ENCODE data around the gene NDUFV2.
"Not testable (repeated sequence)": the region's sequence is repeated elsewhere in the genome, so short reads cannot be mapped to it uniquely, and the experiment has no call there.

NDUFV2 gene

DNA sequence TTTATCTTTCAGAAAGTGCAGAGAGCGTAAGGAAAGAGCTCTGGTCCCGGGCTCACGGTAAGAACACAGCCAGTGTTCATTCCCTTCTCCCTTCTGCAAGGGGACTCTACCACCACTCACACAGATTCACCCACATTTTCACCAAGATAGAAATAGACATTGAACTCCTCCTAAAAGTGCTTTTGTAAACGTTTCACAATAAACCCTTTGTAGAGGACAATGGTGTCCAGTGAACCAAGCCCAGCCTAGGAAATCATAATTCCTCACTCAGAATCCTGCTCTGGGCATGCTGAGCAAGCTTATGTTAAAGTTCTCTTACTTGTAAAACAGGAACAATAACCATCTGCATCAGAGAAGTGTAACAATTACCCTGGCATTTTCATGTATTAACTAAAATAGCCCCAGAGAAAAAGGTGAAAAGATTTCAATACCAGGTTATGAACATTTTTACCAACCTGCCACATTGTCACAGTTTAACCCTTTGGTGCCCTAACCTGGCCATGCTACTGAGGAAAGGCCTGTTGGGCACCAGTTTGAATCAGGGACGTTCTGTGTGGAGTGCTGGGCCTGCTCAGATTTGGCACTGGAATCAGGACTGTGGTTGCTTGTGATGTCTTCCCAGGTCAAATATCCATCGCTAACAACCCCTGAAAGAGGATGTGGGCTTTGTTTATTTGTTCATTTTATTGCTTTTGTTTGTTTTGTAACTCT, 22.5 kb upstream of the NDUFV2 start:
- Histone ChIP-seq H3K27me3 (ENCODE audit: low read depth) (no peaks in the 10 kb centered on the region), H3K9me3 (no peaks in the 10 kb centered on the region), H3K4me3 (no peak overlapping the region), H3K4me1 (peaks cover 15% of the 10 kb centered on the region), H3K36me3 (replicated peaks) (no peaks in the 10 kb centered on the region)
- DNase-seq (ENCODE audit: low spot score in 2 of 2), result peak; percentile 56 to 80
- in situ Hi-C loops (cut with MboI; ENCODE audit: low sequenced_read_pairs), result no loop called here

GRCh38 chr18:9081940-9082339, 20.6 kb upstream of the NDUFV2 start:
- Histone ChIP-seq H3K36me3 (replicated peaks) (no peaks in the 10 kb centered on the region), H3K4me1 (peaks cover 15% of the 10 kb centered on the region), H3K27me3 (ENCODE audit: low read depth) (no peaks in the 10 kb centered on the region), H3K4me3 (no peak overlapping the region), H3K9me3 (no peaks in the 10 kb centered on the region)
- in situ Hi-C loops (cut with MboI; ENCODE audit: low sequenced_read_pairs), result no loop called here
- no peak for DNase-seq (ENCODE audit: low spot score in 2 of 2)

GRCh38 chr18:9082711-9083510, 19.6 kb upstream of the NDUFV2 start:
- H3K4me3 ChIP-seq, result no peak overlapping the region
- H3K36me3 ChIP-seq (replicated peaks), result no peaks in the 10 kb centered on the region
- peaks cover 15% of the 10 kb centered on the region for H3K4me1 ChIP-seq
- H3K27me3 ChIP-seq (ENCODE audit: low read depth), result no peaks in the 10 kb centered on the region
- H3K9me3 ChIP-seq, result no peaks in the 10 kb centered on the region
- in situ Hi-C loops (cut with MboI; ENCODE audit: low sequenced_read_pairs), result no loop called here
- DNase-seq (ENCODE audit: low spot score in 2 of 2), result no peak

- Histone ChIP-seq H3K36me3 (replicated peaks) (no peaks in the 10 kb centered on the region), H3K9me3 (no peaks in the 10 kb centered on the region), H3K4me1 (no peaks in the 10 kb centered on the region), H3K4me3 (no peak overlapping the region), H3K27me3 (ENCODE audit: low read depth) (no peaks in the 10 kb centered on the region)
- DNase-seq (ENCODE audit: low spot score in 2 of 2), result no peak
- in situ Hi-C loops (cut with MboI; ENCODE audit: low sequenced_read_pairs), result no loop called here
Observed at GRCh38 chr18:9086015-9086414, 16.5 kb upstream of the NDUFV2 start.

DNA sequence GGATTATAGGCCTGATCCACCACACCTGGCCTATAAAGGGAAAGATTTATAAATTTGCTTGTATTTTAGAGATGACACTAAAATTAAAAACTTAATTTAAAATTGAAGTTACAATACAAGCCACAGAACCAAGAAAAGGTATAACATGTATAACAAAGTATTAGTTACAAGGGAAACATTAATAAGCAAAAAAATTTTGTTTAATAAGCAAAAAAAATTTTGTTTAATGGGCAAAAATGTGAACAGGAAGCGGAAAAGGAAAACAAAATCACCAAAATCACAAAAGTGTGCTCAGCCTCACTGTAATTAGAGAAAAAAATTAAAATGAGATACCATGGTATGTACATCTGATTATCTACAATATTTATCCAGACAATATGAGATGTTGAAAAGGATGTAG, 15.9 kb upstream of the NDUFV2 start:
- Histone ChIP-seq H3K9me3 (no peaks in the 10 kb centered on the region), H3K4me1 (no peaks in the 10 kb centered on the region), H3K36me3 (replicated peaks) (no peaks in the 10 kb centered on the region), H3K27me3 (ENCODE audit: low read depth) (no peaks in the 10 kb centered on the region), H3K4me3 (no peak overlapping the region)
- in situ Hi-C loops (cut with MboI; ENCODE audit: low sequenced_read_pairs), result no loop called here
- DNase-seq (ENCODE audit: low spot score in 2 of 2), result no peak

DNA sequence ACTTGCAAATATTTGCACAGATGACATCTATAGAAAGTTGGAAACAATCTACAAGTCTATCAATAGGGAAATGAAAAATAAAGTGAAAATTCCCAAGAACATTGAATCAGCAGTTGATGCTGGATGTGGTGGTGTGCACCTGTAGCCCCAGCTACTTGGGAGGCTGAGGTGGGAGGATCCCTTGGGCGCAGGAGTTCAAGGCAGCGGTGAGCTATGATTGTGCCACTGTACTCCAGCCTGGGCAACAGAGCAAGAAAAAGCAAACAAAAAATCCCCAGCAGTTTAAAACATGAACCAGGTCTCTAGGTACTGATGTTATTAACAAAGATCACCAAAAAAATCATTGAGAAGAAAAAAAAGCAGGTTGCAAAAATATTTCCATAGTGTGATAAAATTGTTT, 15.4 kb upstream of the NDUFV2 start:
- Histone ChIP-seq H3K9me3 (no peaks in the 10 kb centered on the region), H3K36me3 (replicated peaks) (no peaks in the 10 kb centered on the region), H3K4me3 (no peak overlapping the region), H3K4me1 (no peaks in the 10 kb centered on the region), H3K27me3 (ENCODE audit: low read depth) (no peaks in the 10 kb centered on the region)
- no peak for DNase-seq (ENCODE audit: low spot score in 2 of 2)
- in situ Hi-C loops (cut with MboI; ENCODE audit: low sequenced_read_pairs), result no loop called here

GRCh38 chr18:9088252-9088651, 14.2 kb upstream of the NDUFV2 start:
- H3K27me3 ChIP-seq (ENCODE audit: low read depth), result no peaks in the 10 kb centered on the region
- DNase-seq (ENCODE audit: low spot score in 2 of 2), result no peak
- no peak overlapping the region for H3K4me3 ChIP-seq
- H3K9me3 ChIP-seq, result no peaks in the 10 kb centered on the region
- H3K4me1 ChIP-seq, result no peaks in the 10 kb centered on the region
- H3K36me3 ChIP-seq (replicated peaks), result no peaks in the 10 kb centered on the region
- in situ Hi-C loops (cut with MboI; ENCODE audit: low sequenced_read_pairs), result no loop called here

GRCh38 chr18:9088727-9089126, 13.8 kb upstream of the NDUFV2 start:
- H3K9me3 ChIP-seq; H3K36me3 ChIP-seq (replicated peaks); H3K27me3 ChIP-seq (ENCODE audit: low read depth); in situ Hi-C loops (cut with MboI; ENCODE audit: low sequenced_read_pairs); H3K4me3 ChIP-seq; H3K4me1 ChIP-seq; DNase-seq (ENCODE audit: low spot score in 2 of 2): not testable (repeated sequence)

DNA sequence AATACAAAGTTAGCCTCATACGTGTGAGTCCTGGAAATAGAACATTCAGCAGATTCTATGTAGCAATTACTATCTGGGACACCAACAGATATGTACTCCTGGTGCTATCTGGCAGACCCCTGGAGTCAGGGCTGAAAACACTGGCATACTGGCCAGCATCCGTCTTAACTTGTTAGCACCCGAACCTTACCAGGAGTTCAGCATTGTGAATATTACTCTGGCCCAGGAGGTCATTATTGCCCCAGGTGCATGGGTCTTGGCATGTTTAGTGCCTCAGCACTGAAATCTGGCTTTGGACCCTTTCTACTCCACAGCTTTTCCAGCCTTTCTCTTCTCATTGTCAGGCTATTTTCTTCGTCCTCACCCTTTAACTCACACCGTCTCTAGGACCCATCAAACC, 11.9 kb upstream of the NDUFV2 start:
- Histone ChIP-seq H3K4me1 (peaks cover 8% of the 10 kb centered on the region; the same call in 1 of the 2 replicates), H3K4me3 (no peak overlapping the region), H3K9me3 (no peaks in the 10 kb centered on the region), H3K27me3 (ENCODE audit: low read depth) (no peaks in the 10 kb centered on the region), H3K36me3 (replicated peaks) (no peaks in the 10 kb centered on the region)
- in situ Hi-C loops (cut with MboI; ENCODE audit: low sequenced_read_pairs), result no loop called here
- no peak for DNase-seq (ENCODE audit: low spot score in 2 of 2)

DNA sequence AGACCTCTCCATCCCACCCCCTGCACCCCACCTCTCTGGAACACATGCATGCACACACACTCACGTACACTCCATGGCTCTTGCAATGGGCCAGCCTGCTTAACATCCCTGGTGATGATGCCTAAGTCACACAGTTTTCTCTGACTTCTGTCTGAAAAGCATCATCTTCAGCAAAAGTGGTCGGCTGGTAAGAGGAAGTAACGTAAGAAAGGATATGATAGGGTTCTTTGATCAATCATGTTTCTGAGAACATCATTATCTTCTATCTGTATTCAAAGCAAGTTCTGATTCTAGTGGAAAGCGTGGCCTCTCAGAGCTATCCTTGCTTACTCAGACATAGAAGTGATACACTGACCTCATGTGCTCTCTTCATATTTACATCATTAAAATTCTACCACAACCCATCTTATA, 11.4 kb upstream of the NDUFV2 start:
- no peak for DNase-seq (ENCODE audit: low spot score in 2 of 2)
- Histone ChIP-seq H3K9me3 (no peaks in the 10 kb centered on the region), H3K4me3 (no peak overlapping the region), H3K36me3 (replicated peaks) (no peaks in the 10 kb centered on the region), H3K27me3 (ENCODE audit: low read depth) (no peaks in the 10 kb centered on the region), H3K4me1 (peaks cover 8% of the 10 kb centered on the region; the same call in 1 of the 2 replicates)
- in situ Hi-C loops (cut with MboI; ENCODE audit: low sequenced_read_pairs), result no loop called here

GRCh38 chr18:9092665-9093064, 9.8 kb upstream of the NDUFV2 start:
- no peak overlapping the region for H3K4me3 ChIP-seq
- H3K27me3 ChIP-seq (ENCODE audit: low read depth), result no peaks in the 10 kb centered on the region
- H3K4me1 ChIP-seq, result peaks cover 8% of the 10 kb centered on the region; the same call in 1 of the 2 replicates
- in situ Hi-C loops (cut with MboI; ENCODE audit: low sequenced_read_pairs), result no loop called here
- no peaks in the 10 kb centered on the region for H3K36me3 ChIP-seq (replicated peaks)
- DNase-seq (ENCODE audit: low spot score in 2 of 2), result no peak
- no peaks in the 10 kb centered on the region for H3K9me3 ChIP-seq

DNA sequence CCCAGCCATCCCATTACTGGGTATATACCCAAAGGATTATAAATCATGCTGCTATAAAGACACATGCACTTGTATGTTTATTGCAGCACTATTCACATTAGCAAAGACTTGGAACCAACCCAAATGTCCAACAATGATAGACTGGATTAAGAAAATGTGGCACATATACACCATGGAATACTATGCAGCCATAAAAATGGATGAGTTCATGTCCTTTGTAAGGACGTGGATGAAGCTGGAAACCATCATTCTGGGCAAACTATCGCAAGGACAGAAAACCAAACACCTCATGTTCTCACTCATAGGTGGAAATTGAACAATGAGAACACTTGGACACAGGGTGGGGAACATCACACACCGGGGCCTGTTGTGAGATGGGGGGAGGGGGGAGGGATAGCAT, 9.4 kb upstream of the NDUFV2 start:
- DNase-seq (ENCODE audit: low spot score in 2 of 2); H3K4me3 ChIP-seq; in situ Hi-C loops (cut with MboI; ENCODE audit: low sequenced_read_pairs); H3K27me3 ChIP-seq (ENCODE audit: low read depth); H3K4me1 ChIP-seq; H3K9me3 ChIP-seq; H3K36me3 ChIP-seq (replicated peaks): not testable (repeated sequence)

DNA sequence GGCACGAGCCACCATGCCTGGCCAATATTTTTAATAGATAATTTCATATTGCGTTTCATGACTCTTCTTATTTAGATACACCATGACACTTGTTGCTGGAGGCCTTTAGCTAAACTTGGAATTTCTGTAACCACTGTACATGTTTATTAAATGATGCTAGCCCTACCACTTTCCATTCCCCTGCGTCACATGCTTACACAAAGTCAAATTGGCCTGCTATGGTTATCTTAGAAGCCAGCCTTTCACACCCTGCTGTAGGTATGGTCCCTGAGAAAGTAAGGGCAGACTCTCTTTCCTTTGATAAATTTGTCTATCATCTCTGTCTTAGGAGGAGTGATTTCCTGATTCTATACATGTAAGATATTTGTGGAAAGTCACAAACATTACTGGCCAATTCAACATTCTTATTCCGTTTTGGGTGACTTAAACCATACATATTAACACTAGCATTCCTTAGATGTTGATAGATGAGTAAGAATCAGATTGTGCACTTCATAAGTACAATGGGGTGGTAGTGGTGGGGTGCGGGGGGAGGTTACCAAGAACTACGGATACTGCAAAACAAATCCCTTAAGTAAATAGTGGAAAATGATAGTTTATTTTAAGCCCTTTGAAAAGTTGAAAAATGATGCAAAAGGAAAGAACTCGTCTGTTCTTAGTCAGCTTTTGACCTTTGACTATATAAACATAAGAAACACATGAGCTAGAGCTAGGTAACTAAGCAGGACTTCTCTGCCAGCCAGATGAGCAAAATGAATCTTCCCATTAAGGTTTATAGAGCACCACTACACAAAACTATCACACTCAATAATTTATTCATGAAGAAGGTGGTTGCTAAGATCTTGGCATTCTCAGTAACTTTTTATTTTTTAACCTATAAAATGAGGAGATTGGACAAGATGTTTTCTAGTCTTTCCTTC, 7.9 kb upstream of the NDUFV2 start:
- Histone ChIP-seq H3K4me1 (peaks cover 11% of the 10 kb centered on the region), H3K9me3 (no peaks in the 10 kb centered on the region), H3K27me3 (ENCODE audit: low read depth) (no peaks in the 10 kb centered on the region)

More for the DNA sequence above, 7.9 kb upstream of the NDUFV2 start:
- no peak for DNase-seq (ENCODE audit: low spot score in 2 of 2)
- in situ Hi-C loops (cut with MboI; ENCODE audit: low sequenced_read_pairs), result no loop called here
- Histone ChIP-seq H3K4me3 (no peak overlapping the region), H3K36me3 (replicated peaks) (no peaks in the 10 kb centered on the region)
